A673 (cell line): ENCODE data around the gene STK33.

Source experiments
- EZH2 ChIP-seq: fragments of 200-600 bp; sonication (generic); IDR thresholded peaks from 2 replicates; pipeline ENCODE4 v1.6.1; 2017; ENCODE audit warnings: borderline replicate concordance, low read depth, mild to moderate bottlenecking, mixed read lengths, antibody characterized with exemption, low read length; ENCODE audit not compliant: poor library complexity, severe bottlenecking
- TF ChIP-seq, protein P1 (sequence below): fragments of 300-800, 200-600 bp; sonication (generic); conservative IDR thresholded peaks from 2 replicates; pipeline ENCODE4 v1.5.1; 2017; ENCODE audit warnings: low read depth, mild to moderate bottlenecking, antibody characterized with exemption, low read length, moderate library complexity, mixed read lengths

DNA sequence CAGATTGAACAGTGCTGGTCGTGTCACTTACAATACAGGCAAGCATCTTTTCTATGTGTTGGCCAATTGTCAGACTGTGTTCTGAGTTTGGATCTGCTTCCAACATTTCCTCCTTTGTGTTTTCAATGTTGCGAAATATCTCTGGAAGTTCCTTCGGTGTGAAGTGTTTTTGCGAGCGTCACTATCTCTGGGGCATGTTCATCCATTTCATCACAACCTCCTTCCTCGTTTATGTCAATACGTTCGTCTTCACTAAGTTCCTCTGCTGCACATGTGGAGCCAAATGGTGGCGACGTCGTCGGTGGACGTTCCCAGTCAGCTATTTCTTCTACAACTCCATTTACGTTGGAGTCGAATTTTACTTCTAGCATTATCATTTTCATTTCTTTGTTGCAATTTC, 230.1 kb downstream of the STK33 start:
- TF ChIP-seq, protein P1, sequence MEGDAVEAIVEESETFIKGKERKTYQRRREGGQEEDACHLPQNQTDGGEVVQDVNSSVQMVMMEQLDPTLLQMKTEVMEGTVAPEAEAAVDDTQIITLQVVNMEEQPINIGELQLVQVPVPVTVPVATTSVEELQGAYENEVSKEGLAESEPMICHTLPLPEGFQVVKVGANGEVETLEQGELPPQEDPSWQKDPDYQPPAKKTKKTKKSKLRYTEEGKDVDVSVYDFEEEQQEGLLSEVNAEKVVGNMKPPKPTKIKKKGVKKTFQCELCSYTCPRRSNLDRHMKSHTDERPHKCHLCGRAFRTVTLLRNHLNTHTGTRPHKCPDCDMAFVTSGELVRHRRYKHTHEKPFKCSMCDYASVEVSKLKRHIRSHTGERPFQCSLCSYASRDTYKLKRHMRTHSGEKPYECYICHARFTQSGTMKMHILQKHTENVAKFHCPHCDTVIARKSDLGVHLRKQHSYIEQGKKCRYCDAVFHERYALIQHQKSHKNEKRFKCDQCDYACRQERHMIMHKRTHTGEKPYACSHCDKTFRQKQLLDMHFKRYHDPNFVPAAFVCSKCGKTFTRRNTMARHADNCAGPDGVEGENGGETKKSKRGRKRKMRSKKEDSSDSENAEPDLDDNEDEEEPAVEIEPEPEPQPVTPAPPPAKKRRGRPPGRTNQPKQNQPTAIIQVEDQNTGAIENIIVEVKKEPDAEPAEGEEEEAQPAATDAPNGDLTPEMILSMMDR, result no peak
- TF ChIP-seq EZH2, result no peak
